ENCODE data around the gene METTL18. TPM values are rescaled to one million over a fixed set of nuclear protein-coding genes. Genes with fewer than 3 reads are reported as not detected.

The METTL18 gene
- total RNA-seq, 1 experiment from 2014 or later: 10.1 TPM

- Histone ChIP-seq H3K4me1 (replicated peaks) (no peaks in the 10 kb centered on the region), H3K27me3 (replicated peaks) (no peaks in the 10 kb centered on the region), H3K36me3 (peaks cover 60% of the 10 kb centered on the region), H3K27ac (no peak overlapping the region), H3K9me3 (replicated peaks) (no peaks in the 10 kb centered on the region), H3K4me3 (no peak overlapping the region)
- DNase-seq (ENCODE audit: low read depth in 1 of 2, low spot score in 2 of 2): peak in 1 of 2 experiments; percentile 38
These were observed 14.8 kb upstream of the METTL18 start for GRCh38 chr1:169809370-169810095.

GRCh38 chr1:169804941-169805340 lies 10.2 kb upstream of the METTL18 start:
- DNase-seq (ENCODE audit: low read depth in 1 of 2, low spot score in 2 of 2): no peak
- no peaks in the 10 kb centered on the region for H3K4me1 ChIP-seq (replicated peaks)
- H3K36me3 ChIP-seq: peaks cover 69% of the 10 kb centered on the region
- no peaks in the 10 kb centered on the region for H3K27me3 ChIP-seq (replicated peaks)
- no peak overlapping the region for H3K27ac ChIP-seq
- H3K9me3 ChIP-seq (replicated peaks): no peaks in the 10 kb centered on the region
- no peak overlapping the region for H3K4me3 ChIP-seq

GRCh38 chr1:169802888-169803287 lies 8.2 kb upstream of the METTL18 start:
- DNase-seq (ENCODE audit: low read depth in 1 of 2, low spot score in 2 of 2): no peak
- Histone ChIP-seq H3K27me3 (replicated peaks) (no peaks in the 10 kb centered on the region), H3K4me1 (replicated peaks) (no peaks in the 10 kb centered on the region), H3K27ac (no peak overlapping the region), H3K9me3 (replicated peaks) (no peaks in the 10 kb centered on the region), H3K4me3 (no peak overlapping the region), H3K36me3 (peaks cover 57% of the 10 kb centered on the region)

GRCh38 chr1:169797281-169797680 lies 2.6 kb upstream of the METTL18 start:
- Histone ChIP-seq H3K9me3 (replicated peaks) (no peaks in the 10 kb centered on the region), H3K27me3 (replicated peaks) (no peaks in the 10 kb centered on the region), H3K4me3 (no peak overlapping the region), H3K36me3 (peaks cover 40% of the 10 kb centered on the region), H3K27ac (no peak overlapping the region), H3K4me1 (replicated peaks) (peaks cover 7% of the 10 kb centered on the region)
- no peak for DNase-seq (ENCODE audit: low read depth in 1 of 2, low spot score in 2 of 2)

- Histone ChIP-seq H3K4me3 (peak overlapping the region; percentile 52), H3K9me3 (replicated peaks) (no peaks in the 10 kb centered on the region)
- no peak for DNase-seq (ENCODE audit: low read depth in 1 of 2, low spot score in 2 of 2)
These were observed 1.6 kb upstream of the METTL18 start for GRCh38 chr1:169796274-169796810.

GRCh38 chr1:169795687-169796086 lies 980 bp upstream of the METTL18 start:
- Histone ChIP-seq H3K36me3 (peaks cover 33% of the 10 kb centered on the region), H3K27me3 (replicated peaks) (no peaks in the 10 kb centered on the region), H3K4me1 (replicated peaks) (peaks cover 7% of the 10 kb centered on the region), H3K27ac (peak overlapping the region; percentile 66), H3K9me3 (replicated peaks) (no peaks in the 10 kb centered on the region), H3K4me3 (peak overlapping the region; percentile 52)
- peak in 1 of 2 experiments; percentile 50 for DNase-seq (ENCODE audit: low read depth in 1 of 2, low spot score in 2 of 2)

More at GRCh38 chr1:169796274-169796810, 1.6 kb upstream of the METTL18 start:
- no peak overlapping the region for H3K27ac ChIP-seq
- H3K36me3 ChIP-seq: peaks cover 38% of the 10 kb centered on the region
- H3K27me3 ChIP-seq (replicated peaks): no peaks in the 10 kb centered on the region
- peaks cover 7% of the 10 kb centered on the region for H3K4me1 ChIP-seq (replicated peaks)

GRCh38 chr1:169793730-169794129 lies 977 bp downstream of the METTL18 start:
- peaks cover 29% of the 10 kb centered on the region for H3K36me3 ChIP-seq
- H3K27me3 ChIP-seq (replicated peaks): no peaks in the 10 kb centered on the region
- no peaks in the 10 kb centered on the region for H3K9me3 ChIP-seq (replicated peaks)
- no peak for DNase-seq (ENCODE audit: low read depth in 1 of 2, low spot score in 2 of 2)
- peaks cover 7% of the 10 kb centered on the region for H3K4me1 ChIP-seq (replicated peaks)
- peak overlapping the region; percentile 52 for H3K4me3 ChIP-seq
- no peak overlapping the region for H3K27ac ChIP-seq

GRCh38 chr1:169788402-169788801 lies 6.3 kb downstream of the METTL18 start:
- Histone ChIP-seq H3K9me3 (replicated peaks) (no peaks in the 10 kb centered on the region), H3K36me3 (0 out of 2 replicates have a peak, but pooled peaks cover 8% of the 10 kb centered on the region), H3K4me1 (replicated peaks) (peaks cover 7% of the 10 kb centered on the region), H3K27me3 (replicated peaks) (no peaks in the 10 kb centered on the region), H3K27ac (no peak overlapping the region), H3K4me3 (no peak overlapping the region)
- no peak for DNase-seq (ENCODE audit: low read depth in 1 of 2, low spot score in 2 of 2)

GRCh38 chr1:169786974-169787373 lies 7.7 kb downstream of the METTL18 start:
- no peaks in the 10 kb centered on the region for H3K27me3 ChIP-seq (replicated peaks)

GRCh38 chr1:169785267-169785666 lies 9.4 kb downstream of the METTL18 start:
- no peaks in the 10 kb centered on the region for H3K36me3 ChIP-seq
- H3K4me1 ChIP-seq (replicated peaks): peaks cover 26% of the 10 kb centered on the region
- H3K27me3 ChIP-seq (replicated peaks): no peaks in the 10 kb centered on the region
- no peak overlapping the region for H3K27ac ChIP-seq
- DNase-seq (ENCODE audit: low read depth in 1 of 2, low spot score in 2 of 2): no peak
- no peak overlapping the region for H3K4me3 ChIP-seq
- no peaks in the 10 kb centered on the region for H3K9me3 ChIP-seq (replicated peaks)

More at GRCh38 chr1:169786974-169787373, 7.7 kb downstream of the METTL18 start:
- H3K4me1 ChIP-seq (replicated peaks): peaks cover 9% of the 10 kb centered on the region
- no peaks in the 10 kb centered on the region for H3K9me3 ChIP-seq (replicated peaks)
- no peak overlapping the region for H3K4me3 ChIP-seq
- H3K36me3 ChIP-seq: 0 out of 2 replicates have a peak, but pooled peaks cover 2% of the 10 kb centered on the region
- no peak for DNase-seq (ENCODE audit: low read depth in 1 of 2, low spot score in 2 of 2)
- H3K27ac ChIP-seq: no peak overlapping the region

GRCh38 chr1:169784102-169784501 lies 10.6 kb downstream of the METTL18 start:
- Histone ChIP-seq H3K36me3 (no peaks in the 10 kb centered on the region), H3K4me3 (no peak overlapping the region), H3K9me3 (replicated peaks) (no peaks in the 10 kb centered on the region), H3K27ac (no peak overlapping the region), H3K4me1 (replicated peaks) (peaks cover 36% of the 10 kb centered on the region), H3K27me3 (replicated peaks) (no peaks in the 10 kb centered on the region)
- peak in 1 of 2 experiments; percentile 18 for DNase-seq (ENCODE audit: low read depth in 1 of 2, low spot score in 2 of 2)

- H3K4me1 ChIP-seq (replicated peaks): peaks cover 36% of the 10 kb centered on the region
- no peaks in the 10 kb centered on the region for H3K9me3 ChIP-seq (replicated peaks)
- no peak overlapping the region for H3K4me3 ChIP-seq
- H3K27me3 ChIP-seq (replicated peaks): no peaks in the 10 kb centered on the region
- no peak overlapping the region for H3K27ac ChIP-seq
- H3K36me3 ChIP-seq: no peaks in the 10 kb centered on the region
- no peak for DNase-seq (ENCODE audit: low read depth in 1 of 2, low spot score in 2 of 2)
These were observed 12.1 kb downstream of the METTL18 start for GRCh38 chr1:169782596-169782995.

- no peaks in the 10 kb centered on the region for H3K36me3 ChIP-seq
- H3K4me1 ChIP-seq (replicated peaks): peaks cover 36% of the 10 kb centered on the region
- H3K27me3 ChIP-seq (replicated peaks): no peaks in the 10 kb centered on the region
- H3K27ac ChIP-seq: peak overlapping the region; percentile 67
- no peaks in the 10 kb centered on the region for H3K9me3 ChIP-seq (replicated peaks)
- peak; percentile 53 to 60 for DNase-seq (ENCODE audit: low read depth in 1 of 2, low spot score in 2 of 2)
- no peak overlapping the region for H3K4me3 ChIP-seq
These were observed 14.7 kb downstream of the METTL18 start for GRCh38 chr1:169779970-169780369.

GRCh38 chr1:169779150-169779549 lies 15.6 kb downstream of the METTL18 start:
- H3K9me3 ChIP-seq (replicated peaks): no peaks in the 10 kb centered on the region
- H3K4me3 ChIP-seq: no peak overlapping the region
- H3K27ac ChIP-seq: 0 out of 2 replicates have a peak overlapping the region, but pooled peaks have one; percentile 24
- no peak for DNase-seq (ENCODE audit: low read depth in 1 of 2, low spot score in 2 of 2)
- H3K4me1 ChIP-seq (replicated peaks): peaks cover 33% of the 10 kb centered on the region
- no peaks in the 10 kb centered on the region for H3K36me3 ChIP-seq
- no peaks in the 10 kb centered on the region for H3K27me3 ChIP-seq (replicated peaks)

Measured in SJSA1 (cell line).